NK-92 treated with Interleukin-12 subunit alpha and Interleukin-12 subunit beta, amount 100 ng/mL, for 24 hours (cell line): ENCODE measurements around the gene ZNF681.
"Not testable (repeated sequence)": the region's sequence is repeated elsewhere in the genome, so short reads cannot be mapped to it uniquely, and the experiment has no call there.

Experiments used
- DNase-seq: peaks from one replicate; lab custom pipeline; 2025; lab: John Stamatoyannopoulos, UW

ZNF681 gene

GRCh38 chr19:23774106-23774505 lies 15.4 kb upstream of the ZNF681 start:
- no peak for DNase-seq

GRCh38 chr19:23772675-23773063 lies 14.0 kb upstream of the ZNF681 start:
- DNase-seq, result no peak

- DNase-seq, result no peak
Measured at GRCh38 chr19:23771761-23772674, 13.3 kb upstream of the ZNF681 start.

GRCh38 chr19:23771316-23771715 lies 12.6 kb upstream of the ZNF681 start:
- DNase-seq, result no peak

GRCh38 chr19:23770672-23771250 lies 12.1 kb upstream of the ZNF681 start:
- no peak for DNase-seq

- DNase-seq, result no peak
Measured at GRCh38 chr19:23769691-23770468, 11.2 kb upstream of the ZNF681 start.

GRCh38 chr19:23766951-23767350 lies 8.3 kb upstream of the ZNF681 start:
- no peak for DNase-seq

- DNase-seq, result no peak
Measured at GRCh38 chr19:23764781-23765180, 6.1 kb upstream of the ZNF681 start.

GRCh38 chr19:23762884-23763711 lies 4.4 kb upstream of the ZNF681 start:
- no peak for DNase-seq

GRCh38 chr19:23762548-23762883 lies 3.8 kb upstream of the ZNF681 start:
- no peak for DNase-seq

GRCh38 chr19:23760326-23760725 lies 1.6 kb upstream of the ZNF681 start:
- not testable (repeated sequence) for DNase-seq

GRCh38 chr19:23743633-23744232 lies 15.0 kb downstream of the ZNF681 start:
- not testable (repeated sequence) for DNase-seq

- not testable (repeated sequence) for DNase-seq
Measured at GRCh38 chr19:23730729-23731465, 27.8 kb downstream of the ZNF681 start.

- not testable (repeated sequence) for DNase-seq
Measured at GRCh38 chr19:23724161-23724560, 34.5 kb downstream of the ZNF681 start.

- no peak for DNase-seq
Measured at GRCh38 chr19:23718802-23719201, 39.9 kb downstream of the ZNF681 start.

- DNase-seq, result no peak
Measured at GRCh38 chr19:23716792-23717191, 41.9 kb downstream of the ZNF681 start.

- no peak for DNase-seq
Measured at GRCh38 chr19:23709347-23709746, 49.3 kb downstream of the ZNF681 start.

GRCh38 chr19:23706657-23707056 lies 52.0 kb downstream of the ZNF681 start:
- DNase-seq, result no peak

GRCh38 chr19:23699521-23699860 lies 59.2 kb downstream of the ZNF681 start:
- no peak for DNase-seq

GRCh38 chr19:23698711-23699520 lies 59.8 kb downstream of the ZNF681 start:
- DNase-seq, result no peak
